PC-9 (cell line): ENCODE data around the gene MCTP2. TPM values are rescaled to one million over a fixed set of nuclear protein-coding genes. Genes with fewer than 3 reads are reported as not detected.

Experiments used
- BruUV-seq: library from RNA; stranded (reverse); fragments of 400-500 nt; replicated peaks from 2 replicates; lab custom pipeline; 2021; lab: Mats Ljungman, UMichigan
- CTCF ChIA-PET: fragments of 300-600 bp; sonication (Branson Sonifier 250); formaldehyde crosslinking; loops from one replicate; lab custom pipeline; 2022; ENCODE audit warnings: antibody characterized with exemption; lab: Charles Lee
- POLR2A ChIA-PET: fragments of 300-600 bp; sonication (Branson Sonifier 250); formaldehyde crosslinking; loops from one replicate; lab custom pipeline; 2022; ENCODE audit warnings: antibody characterized with exemption; ENCODE audit not compliant: unreplicated experiment; lab: Charles Lee
- DNase-seq, 2 experiments: peaks; one replicate each; pipeline versions ENCODE4 v3.0.0 to v3.0.0-alpha.2; 2015 to 2022; ENCODE audit warnings: mixed read lengths in 1 of 2
- H2AFZ ChIP-seq: fragments of 200-600 bp; sonication (generic); 2 replicates; pipeline ENCODE4 v1.8.1; 2017; ENCODE audit warnings: antibody characterized with exemption
- H3F3A ChIP-seq: fragments of 200-600 bp; sonication (generic); 2 replicates; pipeline ENCODE4 v1.8.1; 2017; ENCODE audit warnings: antibody characterized with exemption, mild to moderate bottlenecking, low read depth; ENCODE audit not compliant: insufficient read depth
- H3K27ac ChIP-seq: fragments of 200-600 bp; sonication (generic); 2 replicates; pipeline ENCODE4 v1.6.1; 2016; ENCODE audit warnings: mixed run types
- H3K27me3 ChIP-seq: fragments of 200-600 bp; sonication (generic); 2 replicates; pipeline ENCODE4 v1.6.1; 2016; ENCODE audit warnings: low read depth, mixed run types; ENCODE audit not compliant: insufficient read depth
- H3K36me3 ChIP-seq: fragments of 200-600 bp; sonication (generic); 2 replicates; pipeline ENCODE4 v1.6.1; 2016; ENCODE audit warnings: low read depth, mixed run types
- H3K4me1 ChIP-seq: fragments of 200-600 bp; sonication (generic); replicated peaks from 2 replicates; pipeline ENCODE4 v1.6.1; 2016; ENCODE audit warnings: mixed run types; ENCODE audit not compliant: insufficient read depth
- H3K4me2 ChIP-seq: fragments of 200-600 bp; sonication (generic); 2 replicates; pipeline ENCODE4 v1.6.1; 2017; ENCODE audit warnings: mixed run types
- H3K4me3 ChIP-seq: fragments of 200-600 bp; sonication (generic); 2 replicates; pipeline ENCODE4 v1.6.1; 2016; ENCODE audit warnings: mixed run types
- H3K79me2 ChIP-seq: fragments of 200-600 bp; sonication (generic); 2 replicates; pipeline ENCODE4 v1.6.1; 2017; ENCODE audit warnings: low read depth, mixed run types
- H3K9me2 ChIP-seq: fragments of 200-600 bp; sonication (generic); 2 replicates; pipeline ENCODE4 v1.8.1; 2017; ENCODE audit warnings: mild to moderate bottlenecking; ENCODE audit not compliant: insufficient read depth
- H3K9me3 ChIP-seq: fragments of 200-600 bp; sonication (generic); 2 replicates; pipeline ENCODE4 v1.8.1; 2016; ENCODE audit warnings: low read depth; ENCODE audit not compliant: insufficient read depth
- H4K20me1 ChIP-seq: fragments of 200-600 bp; sonication (generic); 2 replicates; pipeline ENCODE4 v1.8.1; 2017; ENCODE audit not compliant: insufficient read depth
- EZH2 ChIP-seq: fragments of 200-600 bp; sonication (generic); IDR thresholded peaks from 2 replicates; pipeline ENCODE4 v1.8.0; 2017; ENCODE audit warnings: antibody characterized with exemption, low read depth
- intact Hi-C: fragments of 100-400 bp; cut with micrococcal nuclease; formaldehyde crosslinking; loops from one replicate; pipeline ENCODE4 v1.10.0; 2022; ENCODE audit not compliant: unreplicated experiment
- total RNA-seq: library from RNA; stranded (reverse); gene quantifications from 2 replicates; pipeline ENCODE4 v1.2.3, GENCODE V29; 2021
- TF ChIP-seq, protein P1 (sequence below): fragments of 200-600 bp; sonication (generic); conservative IDR thresholded peaks from 2 replicates; pipeline ENCODE4 v1.6.1; 2017; ENCODE audit warnings: mixed run types, antibody characterized with exemption, mild to moderate bottlenecking, moderate library complexity

Gene MCTP2
- total RNA-seq, 1 experiment from 2014 or later = 5.7 TPM

DNA sequence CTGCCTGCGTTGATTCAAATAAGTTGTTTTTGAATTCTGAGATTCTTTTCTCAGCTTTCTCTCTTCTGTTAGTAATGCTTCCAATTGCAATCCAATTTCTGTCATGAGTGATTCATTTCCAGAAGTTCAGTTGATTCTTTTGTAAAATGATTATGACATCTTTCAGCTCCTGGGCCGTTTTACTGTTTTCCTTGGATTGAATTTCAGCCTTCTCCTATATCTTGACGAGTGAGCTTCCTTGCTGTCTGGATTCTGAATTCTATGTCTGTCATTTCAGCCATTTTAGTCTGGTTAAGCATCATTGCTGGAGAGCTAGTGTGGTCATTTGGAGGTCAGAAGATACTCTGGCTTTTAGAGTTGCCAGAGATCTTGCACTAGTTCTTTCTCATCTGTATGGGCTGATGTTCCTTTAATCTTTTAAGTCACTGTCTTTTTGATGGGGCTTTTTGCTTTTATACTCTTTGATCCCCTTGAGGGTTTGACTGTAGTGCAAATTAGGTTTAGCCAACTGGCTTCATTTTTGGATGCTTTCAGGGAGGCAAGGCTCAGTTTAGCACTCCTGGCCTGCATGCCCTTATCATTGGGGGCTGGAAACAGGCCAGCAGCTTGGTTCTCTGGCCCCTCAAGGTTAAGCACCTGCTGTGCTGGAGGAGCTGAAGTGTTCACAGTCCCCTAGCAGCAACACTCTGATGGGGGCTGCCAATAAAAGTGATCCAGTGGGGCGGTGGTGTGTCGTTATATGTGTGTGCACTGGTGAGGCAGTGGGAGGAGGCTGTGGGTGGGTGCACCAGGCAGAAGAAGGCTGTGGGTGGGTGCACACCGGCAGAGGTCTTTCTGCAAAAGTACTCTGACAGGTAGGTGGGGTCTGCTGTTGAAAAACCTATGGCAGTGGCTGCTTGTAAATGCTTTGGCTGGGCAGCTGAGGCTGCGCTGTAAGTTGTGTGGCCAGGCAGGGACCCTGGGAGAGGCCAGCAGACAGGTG is 51.2 kb downstream of the MCTP2 start:
- Histone ChIP-seq H3K27ac (no peak overlapping the region), H3K79me2 (no peaks in the 10 kb centered on the region), H4K20me1 (no peaks in the 10 kb centered on the region; the same call in 1 of the 2 replicates), H3K4me1 (no peaks in the 10 kb centered on the region), H3K27me3 (no peaks in the 10 kb centered on the region), H3K9me3 (no peaks in the 10 kb centered on the region), H3K4me2 (no peak overlapping the region), H3K9me2 (no peaks in the 10 kb centered on the region), H2AFZ (no peak overlapping the region), H3K36me3 (no peaks in the 10 kb centered on the region), H3K4me3 (no peak overlapping the region), H3F3A (no peaks in the 10 kb centered on the region)
- intact Hi-C loops = no loop called here
- TF ChIP-seq, protein P1, sequence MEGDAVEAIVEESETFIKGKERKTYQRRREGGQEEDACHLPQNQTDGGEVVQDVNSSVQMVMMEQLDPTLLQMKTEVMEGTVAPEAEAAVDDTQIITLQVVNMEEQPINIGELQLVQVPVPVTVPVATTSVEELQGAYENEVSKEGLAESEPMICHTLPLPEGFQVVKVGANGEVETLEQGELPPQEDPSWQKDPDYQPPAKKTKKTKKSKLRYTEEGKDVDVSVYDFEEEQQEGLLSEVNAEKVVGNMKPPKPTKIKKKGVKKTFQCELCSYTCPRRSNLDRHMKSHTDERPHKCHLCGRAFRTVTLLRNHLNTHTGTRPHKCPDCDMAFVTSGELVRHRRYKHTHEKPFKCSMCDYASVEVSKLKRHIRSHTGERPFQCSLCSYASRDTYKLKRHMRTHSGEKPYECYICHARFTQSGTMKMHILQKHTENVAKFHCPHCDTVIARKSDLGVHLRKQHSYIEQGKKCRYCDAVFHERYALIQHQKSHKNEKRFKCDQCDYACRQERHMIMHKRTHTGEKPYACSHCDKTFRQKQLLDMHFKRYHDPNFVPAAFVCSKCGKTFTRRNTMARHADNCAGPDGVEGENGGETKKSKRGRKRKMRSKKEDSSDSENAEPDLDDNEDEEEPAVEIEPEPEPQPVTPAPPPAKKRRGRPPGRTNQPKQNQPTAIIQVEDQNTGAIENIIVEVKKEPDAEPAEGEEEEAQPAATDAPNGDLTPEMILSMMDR = no peak
- TF ChIP-seq EZH2 = no peak
- no TSS peak for BruUV-seq
- POLR2A ChIA-PET = no interaction called here
- CTCF ChIA-PET = no interaction called here
- DNase-seq = no peak

DNA sequence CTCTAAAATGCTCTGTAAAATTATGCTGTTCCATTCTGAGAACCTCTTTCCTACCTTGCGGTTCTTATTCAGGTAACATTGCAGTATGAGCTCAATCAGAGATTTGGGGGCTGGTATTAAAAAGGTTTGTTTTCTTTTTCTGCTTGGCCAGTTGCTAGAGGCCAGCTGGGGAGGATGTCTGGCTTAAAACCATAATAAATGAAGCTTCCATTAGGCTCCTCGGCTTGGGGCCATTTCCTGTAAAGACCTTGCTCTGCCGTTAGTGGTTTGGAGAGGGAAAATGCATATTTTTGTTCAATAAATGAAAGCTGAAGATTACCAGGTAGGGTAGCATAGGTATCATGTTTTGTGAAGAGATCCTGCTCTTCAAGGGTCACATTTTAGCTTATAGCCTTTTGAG is 55.2 kb downstream of the MCTP2 start:
- no peaks in the 10 kb centered on the region for H3K9me2 ChIP-seq
- no peak overlapping the region for H2AFZ ChIP-seq
- H3K36me3 ChIP-seq = no peaks in the 10 kb centered on the region
- 0 out of 2 replicates have a peak, but pooled peaks cover 6% of the 10 kb centered on the region for H3K9me3 ChIP-seq
- H3K4me1 ChIP-seq = no peaks in the 10 kb centered on the region
- intact Hi-C loops = no loop called here
- no peaks in the 10 kb centered on the region for H3K79me2 ChIP-seq
- no peak overlapping the region for H3K4me3 ChIP-seq
- no peaks in the 10 kb centered on the region for H3F3A ChIP-seq
- H3K4me2 ChIP-seq = no peak overlapping the region
- ChIA-PET CTCF (no interaction called here), POLR2A (no interaction called here)
- DNase-seq = no peak
- BruUV-seq = no TSS peak
- no peak overlapping the region for H3K27ac ChIP-seq
- TF ChIP-seq, protein P1 = no peak
- no peak for TF ChIP-seq EZH2
- H3K27me3 ChIP-seq = no peaks in the 10 kb centered on the region
- no peaks in the 10 kb centered on the region for H4K20me1 ChIP-seq

DNA sequence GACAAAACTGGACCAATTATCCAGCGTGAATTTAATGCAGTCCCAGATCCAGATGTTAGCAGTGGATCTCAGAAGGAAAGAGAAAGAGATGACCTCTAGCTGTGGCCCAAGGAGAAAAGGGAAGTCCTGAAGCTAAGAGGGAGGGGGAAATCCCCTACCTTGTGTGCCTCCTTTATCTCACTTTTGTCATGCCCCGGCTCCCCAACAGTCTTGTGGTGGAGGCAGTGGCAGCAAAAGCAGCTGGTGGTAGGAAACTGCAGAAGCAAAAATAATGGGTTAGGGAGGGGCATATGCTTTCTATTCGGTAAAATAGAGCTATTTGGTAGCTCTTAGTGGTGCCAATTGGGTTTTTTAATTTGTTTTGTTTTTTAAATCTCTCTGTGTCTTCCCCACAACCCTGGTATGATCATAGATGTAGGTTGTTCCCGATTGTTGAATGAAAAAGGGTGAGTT is 56.5 kb downstream of the MCTP2 start:
- H3K4me1 ChIP-seq = no peaks in the 10 kb centered on the region
- no peak for DNase-seq
- no TSS peak for BruUV-seq
- H3K27ac ChIP-seq = no peak overlapping the region
- no peaks in the 10 kb centered on the region for H3K27me3 ChIP-seq
- H3K9me3 ChIP-seq = 0 out of 2 replicates have a peak, but pooled peaks cover 6% of the 10 kb centered on the region
- POLR2A ChIA-PET = no interaction called here
- no peak overlapping the region for H3K4me2 ChIP-seq
- no peaks in the 10 kb centered on the region for H3K79me2 ChIP-seq
- H4K20me1 ChIP-seq = no peaks in the 10 kb centered on the region
- H3K9me2 ChIP-seq = no peaks in the 10 kb centered on the region
- no peaks in the 10 kb centered on the region for H3F3A ChIP-seq
- H3K36me3 ChIP-seq = no peaks in the 10 kb centered on the region
- H3K4me3 ChIP-seq = no peak overlapping the region
- intact Hi-C loops = no loop called here
- no peak overlapping the region for H2AFZ ChIP-seq
- no peak for TF ChIP-seq EZH2
- TF ChIP-seq, protein P1 = no peak
- CTCF ChIA-PET = no interaction called here
